ENCODE data around the gene ADRA2C.

- TF ChIP-seq REST (IDR thresholded peaks at IDR 0.05; ENCODE audit: borderline replicate concordance) (no peak), EZH2 (IDR thresholded peaks at IDR 0.05; ENCODE audit: borderline replicate concordance, insufficient read depth, low read length, poor library complexity, severe bottlenecking) (no peak), POLR2AphosphoS5 (IDR thresholded peaks at IDR 0.05) (no peak), EP300 (conservative IDR thresholded peaks at IDR 0.05; ENCODE audit: poor library complexity, severe bottlenecking) (no peak)
- TF ChIP-seq, protein P1, sequence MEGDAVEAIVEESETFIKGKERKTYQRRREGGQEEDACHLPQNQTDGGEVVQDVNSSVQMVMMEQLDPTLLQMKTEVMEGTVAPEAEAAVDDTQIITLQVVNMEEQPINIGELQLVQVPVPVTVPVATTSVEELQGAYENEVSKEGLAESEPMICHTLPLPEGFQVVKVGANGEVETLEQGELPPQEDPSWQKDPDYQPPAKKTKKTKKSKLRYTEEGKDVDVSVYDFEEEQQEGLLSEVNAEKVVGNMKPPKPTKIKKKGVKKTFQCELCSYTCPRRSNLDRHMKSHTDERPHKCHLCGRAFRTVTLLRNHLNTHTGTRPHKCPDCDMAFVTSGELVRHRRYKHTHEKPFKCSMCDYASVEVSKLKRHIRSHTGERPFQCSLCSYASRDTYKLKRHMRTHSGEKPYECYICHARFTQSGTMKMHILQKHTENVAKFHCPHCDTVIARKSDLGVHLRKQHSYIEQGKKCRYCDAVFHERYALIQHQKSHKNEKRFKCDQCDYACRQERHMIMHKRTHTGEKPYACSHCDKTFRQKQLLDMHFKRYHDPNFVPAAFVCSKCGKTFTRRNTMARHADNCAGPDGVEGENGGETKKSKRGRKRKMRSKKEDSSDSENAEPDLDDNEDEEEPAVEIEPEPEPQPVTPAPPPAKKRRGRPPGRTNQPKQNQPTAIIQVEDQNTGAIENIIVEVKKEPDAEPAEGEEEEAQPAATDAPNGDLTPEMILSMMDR (IDR thresholded peaks at IDR 0.05; ENCODE audit: poor library complexity, severe bottlenecking) = no peak
Measured at GRCh38 chr4:3793545-3793944, 27.4 kb downstream of the ADRA2C start.

Data from neural cell (in vitro differentiated cells).